Measurements from ENCODE around the gene CACNA1C. TPM values are rescaled to one million over a fixed set of nuclear protein-coding genes. Genes with fewer than 3 reads are reported as not detected.

The CACNA1C gene
- total RNA-seq, 2 donors from 2014 or later = 8.1 to 18.2 TPM

- H3K4me3 ChIP-seq = no peak overlapping the region
- DNase-seq (ENCODE audit: low spot score) = peak; percentile 58
- no peaks in the 10 kb centered on the region for H3K36me3 ChIP-seq
- no peaks in the 10 kb centered on the region for H3K27me3 ChIP-seq (replicated peaks; ENCODE audit: insufficient read depth)
- intact Hi-C loops (cut with DNase I) = no loop called here
- 57% methylated on average over 2 of the region's 2 CpGs for WGBS
- TF ChIP-seq POLR2AphosphoS5 (IDR thresholded peaks at IDR 0.05) (peak; percentile 77), CTCF (IDR thresholded peaks at IDR 0.05) (no peak)
- H3K4me1 ChIP-seq (replicated peaks) = no peaks in the 10 kb centered on the region
- no peak overlapping the region for H3K27ac ChIP-seq
- H3K9me3 ChIP-seq = no peaks in the 10 kb centered on the region
Observed at GRCh38 chr12:2662524-2662923, 609.7 kb downstream of the CACNA1C start.

GRCh38 chr12:2664721-2665577 lies 612.2 kb downstream of the CACNA1C start:
- H3K4me3 ChIP-seq = no peak overlapping the region
- H3K9me3 ChIP-seq = no peaks in the 10 kb centered on the region
- 82% methylated on average over 7 of the region's 7 CpGs for WGBS
- no peaks in the 10 kb centered on the region for H3K4me1 ChIP-seq (replicated peaks)
- DNase-seq (ENCODE audit: low spot score) = no peak
- no peaks in the 10 kb centered on the region for H3K27me3 ChIP-seq (replicated peaks; ENCODE audit: insufficient read depth)
- no peak overlapping the region for H3K27ac ChIP-seq
- TF ChIP-seq POLR2AphosphoS5 (IDR thresholded peaks at IDR 0.05) (no peak), POLR2A (IDR thresholded peaks at IDR 0.05) (no peak), CTCF (IDR thresholded peaks at IDR 0.05) (no peak)
- intact Hi-C loops (cut with DNase I) = no loop called here
- no peaks in the 10 kb centered on the region for H3K36me3 ChIP-seq

GRCh38 chr12:2666411-2666810 lies 613.6 kb downstream of the CACNA1C start:
- no peak for DNase-seq (ENCODE audit: low spot score)
- Histone ChIP-seq H3K27me3 (replicated peaks; ENCODE audit: insufficient read depth) (no peaks in the 10 kb centered on the region), H3K36me3 (no peaks in the 10 kb centered on the region), H3K27ac (no peak overlapping the region), H3K9me3 (no peaks in the 10 kb centered on the region), H3K4me1 (replicated peaks) (no peaks in the 10 kb centered on the region), H3K4me3 (no peak overlapping the region)
- intact Hi-C loops (cut with DNase I) = no loop called here
- 84% methylated on average over 11 of the region's 11 CpGs for WGBS
- TF ChIP-seq CTCF (IDR thresholded peaks at IDR 0.05) = no peak
- TF ChIP-seq POLR2AphosphoS5 (IDR thresholded peaks at IDR 0.05) = no peak
- TF ChIP-seq POLR2A (IDR thresholded peaks at IDR 0.05) = no peak

GRCh38 chr12:2666846-2667245 lies 614.1 kb downstream of the CACNA1C start:
- TF ChIP-seq CTCF (IDR thresholded peaks at IDR 0.05) (no peak), POLR2A (IDR thresholded peaks at IDR 0.05) (no peak), POLR2AphosphoS5 (IDR thresholded peaks at IDR 0.05) (no peak)
- H3K27me3 ChIP-seq (replicated peaks; ENCODE audit: insufficient read depth) = no peaks in the 10 kb centered on the region
- no peaks in the 10 kb centered on the region for H3K36me3 ChIP-seq
- no peak overlapping the region for H3K4me3 ChIP-seq
- DNase-seq (ENCODE audit: low spot score) = no peak
- WGBS = 85% methylated on average over 3 of the region's 3 CpGs
- H3K9me3 ChIP-seq = no peaks in the 10 kb centered on the region
- intact Hi-C loops (cut with DNase I) = no loop called here
- no peak overlapping the region for H3K27ac ChIP-seq
- no peaks in the 10 kb centered on the region for H3K4me1 ChIP-seq (replicated peaks)
